VCaP (cell line): Measurements from ENCODE around the gene AGXT2.

Experiments
- H3K27ac ChIP-seq: fragments of 450-650 bp; 2 replicates; pipeline ENCODE4 v1.5.1; 2017
- CTCF ChIP-seq: fragments of 450-650 bp; conservative IDR thresholded peaks from 2 replicates; pipeline ENCODE4 v1.5.1; 2017; ENCODE audit warnings: mild to moderate bottlenecking, moderate library complexity

Gene AGXT2

GRCh38 chr5:35089334-35090314, 41.9 kb upstream of the AGXT2 start:
- H3K27ac ChIP-seq = no peak overlapping the region
- peak; percentile 97 for TF ChIP-seq CTCF

GRCh38 chr5:35087991-35088390, 40.2 kb upstream of the AGXT2 start:
- TF ChIP-seq CTCF = no peak
- no peak overlapping the region for H3K27ac ChIP-seq

- no peak overlapping the region for H3K27ac ChIP-seq
- no peak for TF ChIP-seq CTCF
These were observed 35.4 kb upstream of the AGXT2 start for GRCh38 chr5:35083150-35083549.

- no peak for TF ChIP-seq CTCF
- H3K27ac ChIP-seq = no peak overlapping the region
These were observed 34.8 kb upstream of the AGXT2 start for GRCh38 chr5:35082530-35082929.

GRCh38 chr5:35081134-35081533, 33.4 kb upstream of the AGXT2 start:
- no peak for TF ChIP-seq CTCF
- H3K27ac ChIP-seq = no peak overlapping the region

- no peak overlapping the region for H3K27ac ChIP-seq
- no peak for TF ChIP-seq CTCF
These were observed 25.4 kb upstream of the AGXT2 start for GRCh38 chr5:35073160-35073559.

- no peak overlapping the region for H3K27ac ChIP-seq
- no peak for TF ChIP-seq CTCF
These were observed 21.4 kb upstream of the AGXT2 start for GRCh38 chr5:35069188-35069587.
